Measurements from ENCODE around the gene RND2. TPM values are rescaled to one million over a fixed set of nuclear protein-coding genes. Genes with fewer than 3 reads are reported as not detected.
A peak's percentile ranks its signal among the peaks of the same experiment; 100 is the strongest.

The RND2 gene
- total and polyA plus RNA-seq, 2 of the 13 experiments (the other 11 are each of a cell fraction or from before 2014, with no cell fraction given), result 0.05 to 0.11 TPM

DNA sequence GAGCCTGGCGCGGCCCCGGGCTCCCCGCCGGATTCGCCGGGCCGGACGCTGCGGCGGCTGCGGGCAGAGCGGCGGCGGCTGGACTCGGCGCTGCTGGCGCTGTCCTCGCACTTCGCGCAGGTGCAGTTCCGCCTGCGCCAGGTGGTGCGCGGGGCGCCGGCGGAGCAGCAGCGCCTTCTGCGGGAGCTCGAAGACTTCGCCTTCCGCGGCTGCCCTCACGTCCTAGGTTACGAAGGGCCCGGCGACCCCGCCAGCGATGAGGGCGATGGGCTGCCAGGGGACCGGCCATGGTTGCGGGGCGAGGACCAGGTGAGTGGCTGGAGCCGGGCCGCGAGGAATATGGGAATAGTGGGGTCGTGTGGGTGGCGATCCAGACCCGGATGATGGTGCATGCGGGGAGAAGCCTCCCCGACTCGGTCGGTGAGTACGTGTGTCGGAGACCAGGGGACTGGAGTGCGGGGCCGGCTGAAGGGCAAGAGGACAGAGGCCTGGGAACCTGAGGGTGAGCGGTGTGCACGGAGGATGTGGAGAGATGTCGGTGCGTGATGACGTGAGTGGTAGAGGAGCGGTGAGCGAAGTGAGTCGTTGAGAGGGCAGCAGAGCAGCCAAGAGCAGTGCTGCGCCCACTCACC, 44.1 kb upstream of the RND2 start (continued):
- TF ChIP-seq, protein P1, sequence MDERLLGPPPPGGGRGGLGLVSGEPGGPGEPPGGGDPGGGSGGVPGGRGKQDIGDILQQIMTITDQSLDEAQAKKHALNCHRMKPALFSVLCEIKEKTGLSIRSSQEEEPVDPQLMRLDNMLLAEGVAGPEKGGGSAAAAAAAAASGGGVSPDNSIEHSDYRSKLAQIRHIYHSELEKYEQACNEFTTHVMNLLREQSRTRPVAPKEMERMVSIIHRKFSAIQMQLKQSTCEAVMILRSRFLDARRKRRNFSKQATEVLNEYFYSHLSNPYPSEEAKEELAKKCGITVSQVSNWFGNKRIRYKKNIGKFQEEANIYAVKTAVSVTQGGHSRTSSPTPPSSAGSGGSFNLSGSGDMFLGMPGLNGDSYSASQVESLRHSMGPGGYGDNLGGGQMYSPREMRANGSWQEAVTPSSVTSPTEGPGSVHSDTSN (CRISPR knock-in tag; IDR thresholded peaks at IDR 0.05), result no peak
- peak; percentile 74 for TF ChIP-seq YEATS4 (CRISPR knock-in tag; IDR thresholded peaks at IDR 0.05; ENCODE audit: borderline replicate concordance)
- TF ChIP-seq NFE2L1 (CRISPR knock-in tag; IDR thresholded peaks at IDR 0.05; ENCODE audit: borderline replicate concordance), result no peak
- TF ChIP-seq, protein P2, sequence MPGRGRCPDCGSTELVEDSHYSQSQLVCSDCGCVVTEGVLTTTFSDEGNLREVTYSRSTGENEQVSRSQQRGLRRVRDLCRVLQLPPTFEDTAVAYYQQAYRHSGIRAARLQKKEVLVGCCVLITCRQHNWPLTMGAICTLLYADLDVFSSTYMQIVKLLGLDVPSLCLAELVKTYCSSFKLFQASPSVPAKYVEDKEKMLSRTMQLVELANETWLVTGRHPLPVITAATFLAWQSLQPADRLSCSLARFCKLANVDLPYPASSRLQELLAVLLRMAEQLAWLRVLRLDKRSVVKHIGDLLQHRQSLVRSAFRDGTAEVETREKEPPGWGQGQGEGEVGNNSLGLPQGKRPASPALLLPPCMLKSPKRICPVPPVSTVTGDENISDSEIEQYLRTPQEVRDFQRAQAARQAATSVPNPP (CRISPR knock-in tag; IDR thresholded peaks at IDR 0.05), result no peak
- TF ChIP-seq, protein P3, sequence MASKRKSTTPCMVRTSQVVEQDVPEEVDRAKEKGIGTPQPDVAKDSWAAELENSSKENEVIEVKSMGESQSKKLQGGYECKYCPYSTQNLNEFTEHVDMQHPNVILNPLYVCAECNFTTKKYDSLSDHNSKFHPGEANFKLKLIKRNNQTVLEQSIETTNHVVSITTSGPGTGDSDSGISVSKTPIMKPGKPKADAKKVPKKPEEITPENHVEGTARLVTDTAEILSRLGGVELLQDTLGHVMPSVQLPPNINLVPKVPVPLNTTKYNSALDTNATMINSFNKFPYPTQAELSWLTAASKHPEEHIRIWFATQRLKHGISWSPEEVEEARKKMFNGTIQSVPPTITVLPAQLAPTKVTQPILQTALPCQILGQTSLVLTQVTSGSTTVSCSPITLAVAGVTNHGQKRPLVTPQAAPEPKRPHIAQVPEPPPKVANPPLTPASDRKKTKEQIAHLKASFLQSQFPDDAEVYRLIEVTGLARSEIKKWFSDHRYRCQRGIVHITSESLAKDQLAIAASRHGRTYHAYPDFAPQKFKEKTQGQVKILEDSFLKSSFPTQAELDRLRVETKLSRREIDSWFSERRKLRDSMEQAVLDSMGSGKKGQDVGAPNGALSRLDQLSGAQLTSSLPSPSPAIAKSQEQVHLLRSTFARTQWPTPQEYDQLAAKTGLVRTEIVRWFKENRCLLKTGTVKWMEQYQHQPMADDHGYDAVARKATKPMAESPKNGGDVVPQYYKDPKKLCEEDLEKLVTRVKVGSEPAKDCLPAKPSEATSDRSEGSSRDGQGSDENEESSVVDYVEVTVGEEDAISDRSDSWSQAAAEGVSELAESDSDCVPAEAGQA (IDR thresholded peaks at IDR 0.05; ENCODE audit: low read depth), result no peak
- TF ChIP-seq, protein P3 (CRISPR knock-in tag; IDR thresholded peaks at IDR 0.05; ENCODE audit: borderline replicate concordance), result no peak
- 0 out of 2 replicates have a peak, but pooled peaks have one; percentile 17 for TF ChIP-seq CHCHD3 (CRISPR knock-in tag; IDR thresholded peaks at IDR 0.05)
- 0 out of 2 replicates have a peak, but pooled peaks have one; percentile 1 for TF ChIP-seq FOXO1 (CRISPR knock-in tag; IDR thresholded peaks at IDR 0.05)
- no peak; the same call in 1 of the 2 replicates for TF ChIP-seq GFI1 (CRISPR knock-in tag; IDR thresholded peaks at IDR 0.05; ENCODE audit: borderline replicate concordance)
- peak; percentile 99 for TF ChIP-seq SRY (CRISPR knock-in tag; IDR thresholded peaks at IDR 0.05)
- TF ChIP-seq ZNF777 (CRISPR knock-in tag; IDR thresholded peaks at IDR 0.05), result peak; percentile 28
- TF ChIP-seq SMARCC2 (IDR thresholded peaks at IDR 0.05), result no peak
- no peak for TF ChIP-seq MED13 (CRISPR knock-in tag; IDR thresholded peaks at IDR 0.05)
- TF ChIP-seq ZNF569 (CRISPR knock-in tag; IDR thresholded peaks at IDR 0.05; ENCODE audit: borderline replicate concordance), result no peak
- no peak; the same call in none of the 2 replicates for TF ChIP-seq ZNF44 (CRISPR knock-in tag; IDR thresholded peaks at IDR 0.05)
- no peak; the same call in 1 of the 2 replicates for TF ChIP-seq TARDBP (CRISPR knock-in tag; IDR thresholded peaks at IDR 0.05)
- no peak for TF ChIP-seq ZFP90 (CRISPR knock-in tag; IDR thresholded peaks at IDR 0.05; ENCODE audit: borderline replicate concordance)

Data from HepG2 (cell line).